H1 (cell line): ENCODE measurements around the gene TYSND1. TPM values are rescaled to one million over a fixed set of nuclear protein-coding genes. Genes with fewer than 3 reads are reported as not detected.

Experiments used
- CTCF ChIA-PET: fragments of 300-600 bp; sonication (Branson Sonifier 250); formaldehyde crosslinking; loops from one replicate; lab custom pipeline; 2021; ENCODE audit not compliant: partially characterized antibody; lab: Charles Lee
- POLR2A ChIA-PET: fragments of 300-600 bp; sonication (Branson Sonifier 250); formaldehyde crosslinking; loops from one replicate; lab custom pipeline; 2021; ENCODE audit warnings: inconsistent platforms; ENCODE audit not compliant: partially characterized antibody; lab: Charles Lee
- DNase-seq, 2 experiments: peaks; one replicate each; pipeline versions ENCODE4 v3.0.0 to v3.0.0-alpha.2; 2010 to 2022; ENCODE audit warnings: low spot score in 2 of 2, low read depth in 1 of 2, mixed read lengths in 1 of 2
- FAIRE-seq: peaks from 2 replicates; lab custom pipeline; 2011; peaks lifted over from hg19 to GRCh38; lab: Jason Lieb, UNC
- H2AFZ ChIP-seq: 2 replicates; pipeline ENCODE4 v1.8.1; 2012; ENCODE audit warnings: low read length, inconsistent platforms
- H2AK5ac ChIP-seq: 2 replicates; pipeline ENCODE4 v1.6.1; 2013; ENCODE audit warnings: low read depth, low read length
- H2BK120ac ChIP-seq: replicated peaks from 2 replicates; pipeline ENCODE3; 2013; ENCODE audit warnings: low read depth, low read length, inconsistent platforms
- H2BK12ac ChIP-seq: 2 replicates; pipeline ENCODE4 v1.6.1; 2013; ENCODE audit warnings: low read depth, low read length
- H2BK15ac ChIP-seq: 2 replicates; pipeline ENCODE4 v1.6.1; 2013; ENCODE audit warnings: low read length
- H2BK20ac ChIP-seq: 2 replicates; pipeline ENCODE4 v1.6.1; 2013; ENCODE audit warnings: low read length
- H2BK5ac ChIP-seq: 2 replicates; pipeline ENCODE4 v1.6.1; 2013; ENCODE audit warnings: low read depth, low read length
- H3K14ac ChIP-seq: 2 replicates; pipeline ENCODE4 v1.6.1; 2013; ENCODE audit warnings: inconsistent platforms; ENCODE audit not compliant: insufficient read length
- H3K18ac ChIP-seq: 2 replicates; pipeline ENCODE4 v1.6.1; 2013; ENCODE audit warnings: low read length; ENCODE audit errors: extremely low read depth
- H3K23ac ChIP-seq: 2 replicates; pipeline ENCODE4 v1.6.1; 2013; ENCODE audit warnings: inconsistent platforms; ENCODE audit not compliant: insufficient read length
- H3K23me2 ChIP-seq: 2 replicates; pipeline ENCODE4 v1.6.1; 2013; ENCODE audit warnings: low read depth, low read length
- H3K27ac ChIP-seq: 2 replicates; pipeline ENCODE4 v1.6.1; 2011; ENCODE audit warnings: low read depth, low read length, inconsistent platforms
- H3K27me3 ChIP-seq, 4 experiments: replicated peaks in 1 of 4; 1 replicate in 1 of 4; 2 replicates in 3 of 4; pipeline versions ENCODE4 v1.6.1 to v1.8.1; 2011 to 2013; ENCODE audit warnings: low read length in 3 of 4, mild to moderate bottlenecking in 3 of 4, inconsistent platforms in 2 of 4, mixed read lengths in 2 of 4, moderate library complexity in 1 of 4; ENCODE audit not compliant: control insufficient read depth in 3 of 4, insufficient read depth in 3 of 4; ENCODE audit errors: extremely low read depth in 1 of 4
- H3K36me3 ChIP-seq, 4 experiments: 2 replicates each; pipeline versions ENCODE4 v1.6.1 to v1.8.1; 2011 to 2013; ENCODE audit warnings: mild to moderate bottlenecking in 4 of 4, low read length in 3 of 4, moderate library complexity in 2 of 4, control low read depth in 1 of 4, inconsistent platforms in 1 of 4; ENCODE audit not compliant: insufficient read depth in 4 of 4, control insufficient read depth in 2 of 4
- H3K4ac ChIP-seq: replicated peaks from 2 replicates; pipeline ENCODE3; 2013; ENCODE audit warnings: low read length, low read depth, mixed read lengths, inconsistent platforms; ENCODE audit not compliant: insufficient read length
- H3K4me1 ChIP-seq, 4 experiments: replicated peaks in 1 of 4; 1 replicate in 1 of 4; 2 replicates in 3 of 4; pipeline versions ENCODE4 v1.6.1 to v1.8.1; 2011 to 2013; ENCODE audit warnings: low read length in 3 of 4, inconsistent platforms in 2 of 4, mixed read lengths in 1 of 4; ENCODE audit not compliant: insufficient read depth in 4 of 4, control insufficient read depth in 3 of 4
- H3K4me2 ChIP-seq, 2 experiments: 2 replicates each; pipeline versions ENCODE4 v1.6.1 to v1.8.1; 2011 to 2013; ENCODE audit warnings: low read depth in 2 of 2, low read length in 2 of 2, control low read depth in 1 of 2, inconsistent platforms in 1 of 2, mild to moderate bottlenecking in 1 of 2; ENCODE audit not compliant: insufficient read depth in 1 of 2
- H3K4me3 ChIP-seq, 4 experiments: fragments of 200-600, 300-600 bp in 1 of 4; sonication (generic), shearing (Covaris generic), sonication (Bioruptor Twin) in 1 of 4; 2 replicates each; pipeline versions ENCODE4 v1.5.1 to v1.8.1; 2011 to 2016; ENCODE audit warnings: low read length in 4 of 4, low read depth in 3 of 4, control low read depth in 2 of 4, inconsistent platforms in 2 of 4, mild to moderate bottlenecking in 2 of 4, mixed read lengths in 1 of 4, moderate library complexity in 1 of 4; ENCODE audit not compliant: insufficient read depth in 2 of 4; ENCODE audit errors: extremely low read depth in 1 of 4
- H3K56ac ChIP-seq: replicated peaks from 2 replicates; pipeline ENCODE3; 2013; ENCODE audit warnings: low read depth, mild to moderate bottlenecking, mixed read lengths, low read length, inconsistent platforms; ENCODE audit not compliant: insufficient read length
- H3K79me1 ChIP-seq: 2 replicates; pipeline ENCODE4 v1.6.1; 2013; ENCODE audit warnings: low read depth, low read length, control low read depth
- H3K79me2 ChIP-seq, 2 experiments: 2 replicates each; pipeline versions ENCODE4 v1.6.1 to v1.8.1; 2012 to 2013; ENCODE audit warnings: low read length in 2 of 2, mild to moderate bottlenecking in 2 of 2, inconsistent platforms in 1 of 2; ENCODE audit not compliant: insufficient read depth in 2 of 2, control insufficient read depth in 1 of 2
- H3K9ac ChIP-seq, 4 experiments: replicated peaks in 1 of 4; 1 replicate in 1 of 4; 2 replicates in 3 of 4; pipeline versions ENCODE4 v1.6.1 to v1.8.1; 2011 to 2013; ENCODE audit warnings: low read depth in 3 of 4, low read length in 3 of 4, control low read depth in 2 of 4, mild to moderate bottlenecking in 2 of 4, moderate library complexity in 2 of 4, inconsistent platforms in 1 of 4; ENCODE audit errors: extremely low read depth in 1 of 4
- H3K9me3 ChIP-seq, 2 experiments: 2 replicates each; pipeline versions ENCODE4 v1.6.1 to v1.8.1; 2012 to 2013; ENCODE audit warnings: mild to moderate bottlenecking in 2 of 2, moderate library complexity in 2 of 2, control low read depth in 1 of 2, inconsistent platforms in 1 of 2, low read depth in 1 of 2, low read length in 1 of 2, mixed read lengths in 1 of 2; ENCODE audit not compliant: insufficient read depth in 2 of 2
- H4K20me1 ChIP-seq, 2 experiments: replicated peaks in 1 of 2; 2 replicates each; pipeline versions ENCODE3 to v1.8.1; 2011 to 2013; ENCODE audit warnings: inconsistent platforms in 2 of 2, low read length in 2 of 2, mild to moderate bottlenecking in 1 of 2; ENCODE audit not compliant: insufficient read depth in 2 of 2, control insufficient read depth in 1 of 2
- H4K5ac ChIP-seq: 2 replicates; pipeline ENCODE4 v1.6.1; 2013; ENCODE audit warnings: low read length, low read depth, mixed read lengths, inconsistent platforms; ENCODE audit not compliant: insufficient read length
- H4K8ac ChIP-seq: 2 replicates; pipeline ENCODE4 v1.8.0; 2013; ENCODE audit warnings: mild to moderate bottlenecking, moderate library complexity, low read length, inconsistent platforms; ENCODE audit not compliant: insufficient read depth; ENCODE audit errors: extremely low read depth
- H4K91ac ChIP-seq: replicated peaks from 2 replicates; pipeline ENCODE3; 2013; ENCODE audit warnings: low read length, mixed read lengths, inconsistent platforms; ENCODE audit not compliant: insufficient read length
- BACH1 ChIP-seq: IDR thresholded peaks from 2 replicates; pipeline ENCODE4 v1.6.1; 2012; ENCODE audit warnings: low read length, improper control_type of control experiment
- CTBP2 ChIP-seq: IDR thresholded peaks from 2 replicates; pipeline ENCODE4 v1.7.0; 2011; ENCODE audit warnings: borderline replicate concordance, mild to moderate bottlenecking, moderate library complexity, mixed read lengths, low read length; ENCODE audit not compliant: insufficient read depth, insufficient read length
- E2F6 ChIP-seq: IDR thresholded peaks from 2 replicates; pipeline ENCODE4 v1.6.1; 2012; ENCODE audit warnings: inconsistent platforms
- EZH2 ChIP-seq: fragments of 200-600 bp; sonication (generic); IDR thresholded peaks from 2 replicates; pipeline ENCODE4 v1.7.1; 2012; ENCODE audit warnings: low read depth, mild to moderate bottlenecking, moderate library complexity, low read length, inconsistent platforms; ENCODE audit not compliant: severe bottlenecking
- JUND ChIP-seq: IDR thresholded peaks from 2 replicates; pipeline ENCODE4 v1.6.1; 2011; ENCODE audit warnings: mild to moderate bottlenecking, improper control_type of control experiment, low read length
- MAX ChIP-seq: IDR thresholded peaks from 2 replicates; pipeline ENCODE4 v1.6.1; 2012; ENCODE audit warnings: inconsistent platforms
- SIRT6 ChIP-seq: IDR thresholded peaks from one replicate; pipeline ENCODE4 v1.7.1; 2012; ENCODE audit warnings: low read length, inconsistent platforms
- WGBS, 2 experiments: shearing (Covaris generic) in 1 of 2; methylation state at CpG; one replicate each; pipeline versions ENCODE4 v1.1.6 to v1.1.7; 2013 to 2015; ENCODE audit warnings: low lambda C conversion rate in 2 of 2, mixed read lengths in 2 of 2, inconsistent platforms in 1 of 2, low coverage in 1 of 2, missing lambda C conversion rate in 1 of 2; ENCODE audit not compliant: insufficient replicate concordance in 2 of 2, insufficient coverage in 1 of 2, insufficient read length in 1 of 2; ENCODE audit errors: extremely low coverage in 1 of 2, missing lambda C conversion rate in 1 of 2; 5-methylcytosine and 5-hydroxymethylcytosine counted together
- polyA plus RNA-seq, 7 experiments: library from polyadenylated mRNA; depleted of rRNA in 3 of 7; stranded (reverse) in 5 of 7; unstranded in 2 of 7; fragments of >200 nt in 5 of 7; fragments of 200-250 nt in 2 of 7; gene quantifications; 1 replicate in 5 of 7; 2 replicates in 1 of 7; 4 replicates in 1 of 7; pipeline versions ENCODE4 v1.2.1 to v1.2.3, GENCODE V29; 2011 to 2013; ENCODE audit warnings: missing spikeins in 2 of 7, mixed read lengths in 2 of 7
- total RNA-seq: library from RNA; stranded (reverse); fragmentation: NEBNext Ultra II Directional; extraction: Animal tissue kit (Norgen Biotek cat#: 25700); gene quantifications from 2 replicates; pipeline ENCODE4 v1.2.1, GENCODE V29; 2021

TYSND1 gene
- total and polyA plus RNA-seq, 2 of the 8 experiments (the other 6 are each of a cell fraction or from before 2014, with no cell fraction given), result 11.9 to 15.0 TPM

- H2AFZ ChIP-seq, result no peak overlapping the region
- H2BK12ac ChIP-seq, result no peak overlapping the region
- FAIRE-seq (no peak), DNase-seq (no peak)
- no peak overlapping the region for H3K14ac ChIP-seq
- peaks cover 11 to 17% of the 10 kb centered on the region in 2 experiments for H4K20me1 ChIP-seq
- H2BK5ac ChIP-seq, result no peak overlapping the region
- no peak for TF ChIP-seq MAX
- no peak for TF ChIP-seq E2F6
- TF ChIP-seq SIRT6, result no peak
- TF ChIP-seq BACH1, result no peak
- no peak for TF ChIP-seq JUND
- TF ChIP-seq EZH2, result no peak
- TF ChIP-seq CTBP2, result no peak
- no peak overlapping the region for H3K18ac ChIP-seq
- POLR2A ChIA-PET, result no interaction called here
- no peak overlapping the region for H3K4me2 ChIP-seq
- H2BK120ac ChIP-seq, result no peak overlapping the region
- 0 out of 7 replicates have a peak, but pooled peaks cover 0 to 2% (median 0%) of the 10 kb centered on the region in 4 experiments for H3K4me1 ChIP-seq
- H3K23ac ChIP-seq, result no peak overlapping the region
- no peak overlapping the region for H4K91ac ChIP-seq
- WGBS, 2 experiments, result 90% methylated on average over 1 of the region's 1 CpG; no CpG with 5 or more reads in 1 of the 2 experiments
- H3K9me3 ChIP-seq, result no peaks in the 10 kb centered on the region
- H3K4me3 ChIP-seq, result no peak overlapping the region
- H3K56ac ChIP-seq, result no peak overlapping the region
- H3K79me1 ChIP-seq, result peaks cover under 1% of the 10 kb centered on the region; the same call in 1 of the 2 replicates
- CTCF ChIA-PET, result interaction anchor here (0.7 to 1.0 kb wide), 3 partner anchors 13 to 47 kb away, joined by 3 to 4 read pairs (median 3); partner anchors contain the start of gene TYSND1
- no peak overlapping the region for H2BK20ac ChIP-seq
- H3K23me2 ChIP-seq, result no peaks in the 10 kb centered on the region
- no peak overlapping the region for H3K9ac ChIP-seq
- no peak overlapping the region for H4K8ac ChIP-seq
- no peak overlapping the region for H2BK15ac ChIP-seq
- H3K27me3 ChIP-seq, result no peaks in the 10 kb centered on the region
- H3K4ac ChIP-seq, result no peak overlapping the region
- peaks cover 0 to 31% (median 11%) of the 10 kb centered on the region in 4 experiments; a peak in 4 of 8 replicates for H3K36me3 ChIP-seq
- H3K27ac ChIP-seq, result no peak overlapping the region
- no peak overlapping the region for H2AK5ac ChIP-seq
- H4K5ac ChIP-seq, result no peak overlapping the region
- H3K79me2 ChIP-seq, result peaks cover 17 to 73% of the 10 kb centered on the region in 2 experiments
Measured at GRCh38 chr10:70162892-70163201, 16.3 kb upstream of the TYSND1 start.
